Fibroblast of skin of right quadriceps (primary cell): ENCODE data around the gene LBHD1.
A peak's percentile ranks its signal among the peaks of the same experiment; 100 is the strongest.
"Not testable (repeated sequence)": the region's sequence is repeated elsewhere in the genome, so short reads cannot be mapped to it uniquely, and the experiment has no call there.

Experiments
- DNase-seq: peaks from one replicate; pipeline ENCODE4 v3.0.0-alpha.2; 2013

The LBHD1 gene

GRCh38 chr11:62656796-62657429 lies 15.2 kb downstream of the LBHD1 start:
- DNase-seq: no peak

- no peak for DNase-seq
These were observed 17.8 kb downstream of the LBHD1 start for GRCh38 chr11:62654297-62654696.

GRCh38 chr11:62652161-62653006 lies 19.7 kb downstream of the LBHD1 start:
- no peak for DNase-seq

- DNase-seq: not testable (repeated sequence)
These were observed 21.8 kb downstream of the LBHD1 start for GRCh38 chr11:62650283-62650682.

- no peak for DNase-seq
These were observed 22.6 kb downstream of the LBHD1 start for GRCh38 chr11:62649486-62649885.

GRCh38 chr11:62648967-62649364 lies 23.1 kb downstream of the LBHD1 start:
- DNase-seq: no peak

- DNase-seq: no peak
These were observed 23.7 kb downstream of the LBHD1 start for GRCh38 chr11:62648185-62648966.

GRCh38 chr11:62647609-62648005 lies 24.5 kb downstream of the LBHD1 start:
- no peak for DNase-seq

GRCh38 chr11:62646825-62647608 lies 25.1 kb downstream of the LBHD1 start:
- DNase-seq: no peak

- peak; percentile 97 for DNase-seq
These were observed 25.9 kb downstream of the LBHD1 start, which contains the start of gene GANAB for GRCh38 chr11:62645946-62646824. Gene GANAB (minus strand): TSS chr11:62646613. CDS start chr11:62646599, 14 bp downstream.

GRCh38 chr11:62645671-62645945 lies 26.5 kb downstream of the LBHD1 start:
- no peak for DNase-seq

- no peak for DNase-seq
These were observed 27.8 kb downstream of the LBHD1 start for GRCh38 chr11:62644220-62644619.

GRCh38 chr11:62632492-62632891 lies 39.6 kb downstream of the LBHD1 start:
- no peak for DNase-seq

GRCh38 chr11:62627713-62628112 lies 44.4 kb downstream of the LBHD1 start:
- DNase-seq: no peak

- peak; percentile 20 for DNase-seq
These were observed 49.5 kb downstream of the LBHD1 start for GRCh38 chr11:62622476-62623089.

GRCh38 chr11:62621567-62622470 lies 50.2 kb downstream of the LBHD1 start, which contains the start of gene B3GAT3:
Gene B3GAT3 (minus strand): TSS chr11:62621986. CDS start chr11:62621947, 39 bp downstream.
- DNase-seq: peak; percentile 95

- DNase-seq: no peak
These were observed 51.0 kb downstream of the LBHD1 start for GRCh38 chr11:62621027-62621566.

- not testable (repeated sequence) for DNase-seq
These were observed 55.1 kb downstream of the LBHD1 start for GRCh38 chr11:62616957-62617356.

GRCh38 chr11:62615521-62615920 lies 56.5 kb downstream of the LBHD1 start:
- DNase-seq: no peak

GRCh38 chr11:62614275-62614674 lies 57.8 kb downstream of the LBHD1 start:
- DNase-seq: no peak
